Calu3 (cell line): Measurements from ENCODE around the gene OPCML. TPM values are rescaled to one million over a fixed set of nuclear protein-coding genes. Genes with fewer than 3 reads are reported as not detected.

Experiments
- BruUV-seq: library from RNA; stranded (reverse); fragments of 400-500 nt; replicated peaks from 2 replicates; lab custom pipeline; 2021; lab: Mats Ljungman, UMichigan
- CTCF ChIA-PET: fragments of 300-600 bp; sonication (Branson Sonifier 250); formaldehyde crosslinking; loops from one replicate; lab custom pipeline; 2022; ENCODE audit warnings: antibody characterized with exemption; lab: Charles Lee
- DNase-seq: peaks from one replicate; pipeline ENCODE4 v3.0.0; 2022
- H3K27ac Mint-ChIP-seq: one replicate; pipeline ENCODE4 v1.8.0; 2022; ENCODE audit warnings: mixed read lengths; ENCODE audit not compliant: unreplicated experiment
- H3K27me3 Mint-ChIP-seq: one replicate; pipeline ENCODE4 v1.8.0; 2022; ENCODE audit warnings: mixed read lengths; ENCODE audit not compliant: unreplicated experiment
- H3K36me3 Mint-ChIP-seq: one replicate; pipeline ENCODE4 v1.8.0; 2022; ENCODE audit warnings: mild to moderate bottlenecking, moderate library complexity, mixed read lengths; ENCODE audit not compliant: insufficient read depth, unreplicated experiment
- H3K4me1 Mint-ChIP-seq: one replicate; pipeline ENCODE4 v1.8.0; 2022; ENCODE audit warnings: mild to moderate bottlenecking, low read depth, mixed read lengths; ENCODE audit not compliant: unreplicated experiment
- H3K4me3 Mint-ChIP-seq: one replicate; pipeline ENCODE4 v1.8.0; 2022; ENCODE audit warnings: mild to moderate bottlenecking, low read depth, moderate library complexity, mixed read lengths; ENCODE audit not compliant: unreplicated experiment
- H3K9me3 Mint-ChIP-seq: one replicate; pipeline ENCODE4 v1.8.0; 2022; ENCODE audit warnings: low read depth, mixed read lengths; ENCODE audit not compliant: unreplicated experiment
- intact Hi-C: fragments of 100-400 bp; cut with micrococcal nuclease; formaldehyde crosslinking; loops from one replicate; pipeline ENCODE4 v1.10.0; 2022; ENCODE audit not compliant: unreplicated experiment
- total RNA-seq: library from RNA; stranded (reverse); gene quantifications from 2 replicates; pipeline ENCODE4 v1.2.3, GENCODE V29; 2022
- TF ChIP-seq, protein P1 (sequence below): fragments of 200-600 bp; IDR thresholded peaks from one replicate; pipeline ENCODE4 v1.8.0; 2022; ENCODE audit warnings: antibody characterized with exemption; ENCODE audit not compliant: unreplicated experiment

Gene OPCML
- total RNA-seq, 1 experiment from 2014 or later: not detected

GRCh38 chr11:133181066-133181465 is 351.2 kb downstream of the OPCML start:
- Mint-ChIP-seq H3K4me3 (no peak overlapping the region), H3K27ac (no peak overlapping the region), H3K36me3 (no peaks in the 10 kb centered on the region), H3K9me3 (peaks cover 11% of the 10 kb centered on the region), H3K27me3 (no peaks in the 10 kb centered on the region), H3K4me1 (no peaks in the 10 kb centered on the region)
- CTCF ChIA-PET: no interaction called here
- no peak for DNase-seq
- no TSS peak for BruUV-seq
- intact Hi-C loops: no loop called here
- TF ChIP-seq, protein P1, sequence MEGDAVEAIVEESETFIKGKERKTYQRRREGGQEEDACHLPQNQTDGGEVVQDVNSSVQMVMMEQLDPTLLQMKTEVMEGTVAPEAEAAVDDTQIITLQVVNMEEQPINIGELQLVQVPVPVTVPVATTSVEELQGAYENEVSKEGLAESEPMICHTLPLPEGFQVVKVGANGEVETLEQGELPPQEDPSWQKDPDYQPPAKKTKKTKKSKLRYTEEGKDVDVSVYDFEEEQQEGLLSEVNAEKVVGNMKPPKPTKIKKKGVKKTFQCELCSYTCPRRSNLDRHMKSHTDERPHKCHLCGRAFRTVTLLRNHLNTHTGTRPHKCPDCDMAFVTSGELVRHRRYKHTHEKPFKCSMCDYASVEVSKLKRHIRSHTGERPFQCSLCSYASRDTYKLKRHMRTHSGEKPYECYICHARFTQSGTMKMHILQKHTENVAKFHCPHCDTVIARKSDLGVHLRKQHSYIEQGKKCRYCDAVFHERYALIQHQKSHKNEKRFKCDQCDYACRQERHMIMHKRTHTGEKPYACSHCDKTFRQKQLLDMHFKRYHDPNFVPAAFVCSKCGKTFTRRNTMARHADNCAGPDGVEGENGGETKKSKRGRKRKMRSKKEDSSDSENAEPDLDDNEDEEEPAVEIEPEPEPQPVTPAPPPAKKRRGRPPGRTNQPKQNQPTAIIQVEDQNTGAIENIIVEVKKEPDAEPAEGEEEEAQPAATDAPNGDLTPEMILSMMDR: no peak

DNA sequence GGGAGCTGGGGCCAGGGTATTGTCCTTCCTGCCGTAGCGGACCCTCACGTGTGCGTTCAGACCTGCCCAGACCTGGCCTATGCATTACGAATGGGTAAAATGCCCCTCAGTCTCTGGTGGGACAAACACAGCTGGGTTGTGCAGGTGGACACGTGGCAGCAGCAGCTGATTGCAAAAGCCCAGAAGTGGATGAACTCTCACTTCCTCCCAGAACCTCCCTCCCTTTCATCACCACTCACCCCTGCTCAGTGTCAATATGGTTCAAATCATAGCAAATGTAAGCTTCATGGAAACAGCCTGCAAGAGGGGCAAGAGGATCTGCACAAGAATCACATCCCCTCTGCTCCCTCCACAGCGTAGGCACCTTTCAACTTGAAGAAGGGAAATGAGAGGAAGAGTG is 352.1 kb downstream of the OPCML start:
- intact Hi-C loops: no loop called here
- CTCF ChIA-PET: no interaction called here
- Mint-ChIP-seq H3K36me3 (no peaks in the 10 kb centered on the region), H3K9me3 (peaks cover 9% of the 10 kb centered on the region), H3K4me1 (no peaks in the 10 kb centered on the region), H3K27me3 (no peaks in the 10 kb centered on the region), H3K4me3 (no peak overlapping the region), H3K27ac (no peak overlapping the region)
- TF ChIP-seq, protein P1: no peak
- BruUV-seq: no TSS peak
- DNase-seq: no peak

- H3K27ac Mint-ChIP-seq: no peak overlapping the region
- H3K36me3 Mint-ChIP-seq: no peaks in the 10 kb centered on the region
- no peaks in the 10 kb centered on the region for H3K4me1 Mint-ChIP-seq
- CTCF ChIA-PET: no interaction called here
- intact Hi-C loops: no loop called here
- no peak for DNase-seq
- no peaks in the 10 kb centered on the region for H3K27me3 Mint-ChIP-seq
- BruUV-seq: no TSS peak
- H3K9me3 Mint-ChIP-seq: peaks cover 12% of the 10 kb centered on the region
- no peak overlapping the region for H3K4me3 Mint-ChIP-seq
- TF ChIP-seq, protein P1: no peak
Observed at GRCh38 chr11:133176748-133177147, 355.6 kb downstream of the OPCML start.

DNA sequence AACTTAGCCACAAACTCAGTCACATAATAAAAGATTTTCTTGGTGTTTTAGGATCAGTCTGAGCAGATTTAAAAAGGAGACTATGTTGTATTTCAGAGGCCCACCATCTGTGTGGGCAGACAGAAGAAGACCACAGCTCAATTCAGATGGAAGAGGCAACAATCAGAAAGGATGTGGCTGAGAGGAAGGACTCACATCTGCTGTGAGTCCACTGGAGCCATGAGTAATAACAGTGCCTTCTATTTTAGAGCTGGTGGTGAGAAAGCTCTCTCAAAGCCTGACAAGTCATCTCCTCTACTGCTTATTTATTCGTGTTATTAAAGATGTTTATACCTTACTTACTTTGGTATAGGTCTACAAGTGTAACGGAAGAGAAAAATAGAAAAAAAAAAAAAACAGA is 357.2 kb downstream of the OPCML start:
- TF ChIP-seq, protein P1: no peak
- no peak overlapping the region for H3K4me3 Mint-ChIP-seq
- H3K9me3 Mint-ChIP-seq: peaks cover 13% of the 10 kb centered on the region
- intact Hi-C loops: no loop called here
- BruUV-seq: no TSS peak
- H3K4me1 Mint-ChIP-seq: no peaks in the 10 kb centered on the region
- CTCF ChIA-PET: no interaction called here
- H3K36me3 Mint-ChIP-seq: no peaks in the 10 kb centered on the region
- no peak for DNase-seq
- H3K27me3 Mint-ChIP-seq: no peaks in the 10 kb centered on the region
- H3K27ac Mint-ChIP-seq: no peak overlapping the region
